ENCODE data around the gene ZNF699.

DNA sequence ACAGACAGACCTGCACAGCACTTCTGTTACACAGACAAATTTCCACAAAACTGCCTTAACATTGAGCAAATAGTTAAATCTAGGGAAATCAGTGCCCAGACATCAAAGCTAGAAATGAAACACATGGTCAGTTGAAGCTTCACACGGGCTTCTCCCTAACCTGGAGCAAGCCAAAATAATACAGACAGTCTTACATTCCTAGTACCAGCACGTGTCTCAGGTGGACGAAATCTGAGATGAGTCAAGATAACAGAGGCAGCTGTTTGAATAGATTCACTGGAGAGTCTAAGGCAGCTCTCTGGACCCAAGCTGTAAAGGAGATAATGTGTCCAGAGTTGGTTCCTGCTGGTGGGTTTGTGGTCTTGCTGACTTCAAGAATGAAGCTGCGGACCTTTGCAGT, 4.1 kb upstream of the ZNF699 start:
- TF ChIP-seq, protein P1, sequence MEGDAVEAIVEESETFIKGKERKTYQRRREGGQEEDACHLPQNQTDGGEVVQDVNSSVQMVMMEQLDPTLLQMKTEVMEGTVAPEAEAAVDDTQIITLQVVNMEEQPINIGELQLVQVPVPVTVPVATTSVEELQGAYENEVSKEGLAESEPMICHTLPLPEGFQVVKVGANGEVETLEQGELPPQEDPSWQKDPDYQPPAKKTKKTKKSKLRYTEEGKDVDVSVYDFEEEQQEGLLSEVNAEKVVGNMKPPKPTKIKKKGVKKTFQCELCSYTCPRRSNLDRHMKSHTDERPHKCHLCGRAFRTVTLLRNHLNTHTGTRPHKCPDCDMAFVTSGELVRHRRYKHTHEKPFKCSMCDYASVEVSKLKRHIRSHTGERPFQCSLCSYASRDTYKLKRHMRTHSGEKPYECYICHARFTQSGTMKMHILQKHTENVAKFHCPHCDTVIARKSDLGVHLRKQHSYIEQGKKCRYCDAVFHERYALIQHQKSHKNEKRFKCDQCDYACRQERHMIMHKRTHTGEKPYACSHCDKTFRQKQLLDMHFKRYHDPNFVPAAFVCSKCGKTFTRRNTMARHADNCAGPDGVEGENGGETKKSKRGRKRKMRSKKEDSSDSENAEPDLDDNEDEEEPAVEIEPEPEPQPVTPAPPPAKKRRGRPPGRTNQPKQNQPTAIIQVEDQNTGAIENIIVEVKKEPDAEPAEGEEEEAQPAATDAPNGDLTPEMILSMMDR (conservative IDR thresholded peaks at IDR 0.05; ENCODE audit: low read depth in 2 of 2): no peak
- no peak for TF ChIP-seq EZH2 (IDR thresholded peaks at IDR 0.05; ENCODE audit: low read depth, unreplicated experiment)
- no peak for TF ChIP-seq NANOG (IDR thresholded peaks at IDR 0.05; ENCODE audit: borderline replicate concordance)
- TF ChIP-seq POLR2AphosphoS5 (IDR thresholded peaks at IDR 0.05; ENCODE audit: low read depth): no peak
- TF ChIP-seq EZH2phosphoT487 (IDR thresholded peaks at IDR 0.05; ENCODE audit: unreplicated experiment): no peak
- TF ChIP-seq, protein P2, sequence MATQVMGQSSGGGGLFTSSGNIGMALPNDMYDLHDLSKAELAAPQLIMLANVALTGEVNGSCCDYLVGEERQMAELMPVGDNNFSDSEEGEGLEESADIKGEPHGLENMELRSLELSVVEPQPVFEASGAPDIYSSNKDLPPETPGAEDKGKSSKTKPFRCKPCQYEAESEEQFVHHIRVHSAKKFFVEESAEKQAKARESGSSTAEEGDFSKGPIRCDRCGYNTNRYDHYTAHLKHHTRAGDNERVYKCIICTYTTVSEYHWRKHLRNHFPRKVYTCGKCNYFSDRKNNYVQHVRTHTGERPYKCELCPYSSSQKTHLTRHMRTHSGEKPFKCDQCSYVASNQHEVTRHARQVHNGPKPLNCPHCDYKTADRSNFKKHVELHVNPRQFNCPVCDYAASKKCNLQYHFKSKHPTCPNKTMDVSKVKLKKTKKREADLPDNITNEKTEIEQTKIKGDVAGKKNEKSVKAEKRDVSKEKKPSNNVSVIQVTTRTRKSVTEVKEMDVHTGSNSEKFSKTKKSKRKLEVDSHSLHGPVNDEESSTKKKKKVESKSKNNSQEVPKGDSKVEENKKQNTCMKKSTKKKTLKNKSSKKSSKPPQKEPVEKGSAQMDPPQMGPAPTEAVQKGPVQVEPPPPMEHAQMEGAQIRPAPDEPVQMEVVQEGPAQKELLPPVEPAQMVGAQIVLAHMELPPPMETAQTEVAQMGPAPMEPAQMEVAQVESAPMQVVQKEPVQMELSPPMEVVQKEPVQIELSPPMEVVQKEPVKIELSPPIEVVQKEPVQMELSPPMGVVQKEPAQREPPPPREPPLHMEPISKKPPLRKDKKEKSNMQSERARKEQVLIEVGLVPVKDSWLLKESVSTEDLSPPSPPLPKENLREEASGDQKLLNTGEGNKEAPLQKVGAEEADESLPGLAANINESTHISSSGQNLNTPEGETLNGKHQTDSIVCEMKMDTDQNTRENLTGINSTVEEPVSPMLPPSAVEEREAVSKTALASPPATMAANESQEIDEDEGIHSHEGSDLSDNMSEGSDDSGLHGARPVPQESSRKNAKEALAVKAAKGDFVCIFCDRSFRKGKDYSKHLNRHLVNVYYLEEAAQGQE (IDR thresholded peaks at IDR 0.05; ENCODE audit: unreplicated experiment): no peak
- TF ChIP-seq JUNB (IDR thresholded peaks at IDR 0.05; ENCODE audit: unreplicated experiment): no peak
- TF ChIP-seq ZNF114 (CRISPR knock-in tag; IDR thresholded peaks at IDR 0.05): no peak
